Measurements from ENCODE around the gene REXO1. TPM values are rescaled to one million over a fixed set of nuclear protein-coding genes. Genes with fewer than 3 reads are reported as not detected.

Gene REXO1
- total and polyA plus RNA-seq, 2 of the 13 experiments (the other 11 are each of a cell fraction or from before 2014, with no cell fraction given), result 5.0 to 11.2 TPM

- TF ChIP-seq ZBTB38 (CRISPR knock-in tag; IDR thresholded peaks at IDR 0.05) (peak; percentile 67), MTA1 (CRISPR knock-in tag; IDR thresholded peaks at IDR 0.05; ENCODE audit: borderline replicate concordance) (no peak)
Measured at GRCh38 chr19:1843646-1844394, 4.5 kb downstream of the REXO1 start (continued).

- no peak for ATAC-seq
- intact Hi-C loops (cut with micrococcal nuclease; ENCODE audit: unreplicated experiment), result no loop called here
Measured at GRCh38 chr19:1843116-1843515, 5.2 kb downstream of the REXO1 start.

More at GRCh38 chr19:1843116-1843515, 5.2 kb downstream of the REXO1 start:
- BruUV-seq (replicated peaks), result no TSS peak
- DNase-seq (ENCODE audit: low spot score) (no peak), FAIRE-seq (no peak)
- H3K4me2 ChIP-seq (ENCODE audit: low read depth, low read length), result no peak overlapping the region
- peaks cover 35% of the 10 kb centered on the region; the same call in 1 of the 2 replicates for H4K20me1 ChIP-seq (ENCODE audit: insufficient read depth, low read length)
- H2AFZ ChIP-seq (ENCODE audit: low read length), result no peak overlapping the region
- WGBS (ENCODE audit: low lambda C conversion rate), result 83% methylated on average over 7 of the region's 22 CpGs
- no peaks in the 10 kb centered on the region for H3K9me3 ChIP-seq (ENCODE audit: low read length)
- no peak overlapping the region for H3K9ac ChIP-seq (ENCODE audit: insufficient read depth, low read depth, low read length)
- CTCF ChIA-PET (ENCODE audit: low intra/inter-chr PET ratio, low total read pairs), result no interaction called here
- H3K27ac ChIP-seq (ENCODE audit: extremely low read length, insufficient read depth, low read length), result no peak overlapping the region
- H3K36me3 ChIP-seq (replicated peaks in 1 of 2; ENCODE audit: control insufficient read depth in 1 of 2, insufficient read depth in 2 of 2, low read length in 2 of 2), result peaks cover 2 to 22% of the 10 kb centered on the region in 2 experiments; a peak in 2 of 5 replicates
- POLR2A ChIA-PET, result no interaction called here
- TF ChIP-seq MXD3 (CRISPR knock-in tag; IDR thresholded peaks at IDR 0.05) (no peak), NFRKB (IDR thresholded peaks at IDR 0.05) (no peak), ZNF501 (CRISPR knock-in tag; IDR thresholded peaks at IDR 0.05) (no peak), ZFP36 (IDR thresholded peaks at IDR 0.05; ENCODE audit: borderline replicate concordance, low read depth, low read length, partially characterized antibody) (no peak), RBFOX2 (IDR thresholded peaks at IDR 0.05; ENCODE audit: low read depth, low read length) (peak; percentile 54), JUN (CRISPR knock-in tag; IDR thresholded peaks at IDR 0.05) (no peak), FIP1L1 (IDR thresholded peaks at IDR 0.05; ENCODE audit: borderline replicate concordance, insufficient read depth, low read depth, low read length) (no peak), ZNF3 (CRISPR knock-in tag; IDR thresholded peaks at IDR 0.05) (no peak)
- H3K4me1 ChIP-seq (ENCODE audit: insufficient read depth, low read length), result peaks cover 64% of the 10 kb centered on the region
- in situ Hi-C loops (cut with HindIII; ENCODE audit: extremely low pct_ligation_motif_present, low pct_unique_long_range_greater_than_20kb), result no loop called here
- H3K4me3 ChIP-seq (replicated peaks in 1 of 3; ENCODE audit: insufficient read depth in 1 of 3, low read depth in 2 of 3, low read length in 3 of 3), result no peak overlapping the region
- H3K27me3 ChIP-seq (ENCODE audit: control insufficient read depth in 1 of 2, insufficient read depth in 2 of 2, low read length in 2 of 2), result no peaks in the 10 kb centered on the region; a peak in 1 of 5 replicates
- H3K79me2 ChIP-seq (ENCODE audit: insufficient read depth, low read length), result peaks cover 80% of the 10 kb centered on the region

All from HepG2 (cell line).